ENCODE data around the gene ZNF26. TPM values are rescaled to one million over a fixed set of nuclear protein-coding genes. Genes with fewer than 3 reads are reported as not detected.
"Not testable (repeated sequence)": the region's sequence is repeated elsewhere in the genome, so short reads cannot be mapped to it uniquely, and the experiment has no call there.

Gene ZNF26, protein sequence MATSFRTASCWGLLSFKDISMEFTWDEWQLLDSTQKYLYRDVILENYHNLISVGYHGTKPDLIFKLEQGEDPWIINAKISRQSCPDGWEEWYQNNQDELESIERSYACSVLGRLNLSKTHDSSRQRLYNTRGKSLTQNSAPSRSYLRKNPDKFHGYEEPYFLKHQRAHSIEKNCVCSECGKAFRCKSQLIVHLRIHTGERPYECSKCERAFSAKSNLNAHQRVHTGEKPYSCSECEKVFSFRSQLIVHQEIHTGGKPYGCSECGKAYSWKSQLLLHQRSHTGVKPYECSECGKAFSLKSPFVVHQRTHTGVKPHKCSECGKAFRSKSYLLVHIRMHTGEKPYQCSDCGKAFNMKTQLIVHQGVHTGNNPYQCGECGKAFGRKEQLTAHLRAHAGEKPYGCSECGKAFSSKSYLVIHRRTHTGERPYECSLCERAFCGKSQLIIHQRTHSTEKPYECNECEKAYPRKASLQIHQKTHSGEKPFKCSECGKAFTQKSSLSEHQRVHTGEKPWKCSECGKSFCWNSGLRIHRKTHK
- polyA plus RNA-seq (2012; ENCODE audit: low read depth, missing spikeins), result 8.2 TPM

DNA sequence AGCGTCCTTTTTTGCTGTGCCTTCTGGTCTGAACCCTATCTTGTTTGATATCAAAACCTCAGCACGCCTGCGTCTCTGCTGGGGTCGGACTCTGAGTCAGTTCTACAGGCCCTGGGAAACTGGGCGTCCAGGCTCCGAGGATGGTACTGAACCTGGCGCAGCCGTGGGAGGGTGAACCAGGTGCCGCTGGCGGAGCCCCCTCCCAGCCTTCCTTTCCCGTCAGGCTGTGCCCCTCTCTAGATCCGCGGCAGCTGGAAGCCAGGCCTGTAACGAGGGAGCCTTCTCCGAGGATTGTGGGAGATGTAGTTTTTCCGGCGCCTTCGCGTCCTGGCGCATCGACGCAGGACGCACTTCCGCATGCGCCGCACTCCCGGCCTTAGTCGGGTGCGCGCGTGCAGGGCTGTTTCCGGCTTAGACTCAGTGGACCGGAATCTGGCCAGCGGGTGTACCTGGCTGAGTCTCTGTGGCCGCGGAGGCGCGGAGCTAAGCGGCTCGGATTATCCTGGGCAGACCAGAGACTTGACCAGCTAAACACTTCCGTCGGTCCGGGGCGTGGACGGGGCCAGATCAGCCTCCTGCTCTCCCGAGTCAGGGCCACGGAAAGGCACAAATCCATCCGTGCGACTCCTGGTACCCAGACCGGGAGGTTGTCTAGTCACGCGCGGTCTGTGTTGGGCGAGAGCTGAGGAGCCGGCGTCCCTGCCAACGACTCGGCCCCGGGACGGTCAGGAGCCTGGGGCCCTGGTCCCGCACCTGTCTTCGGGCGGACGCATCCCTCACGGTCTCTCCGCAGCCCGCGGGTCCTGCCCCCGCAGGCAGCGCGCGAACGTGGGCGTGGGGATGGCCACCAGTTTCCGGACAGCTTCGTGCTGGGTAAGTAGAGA, at the start of gene ZNF26:
ZNF26 (plus strand) TSS at position 367 of the 884 bp plus-strand sequence; CDS start at position 841, 474 bp downstream.
- DNase-seq (ENCODE audit: insufficient read length, low spot score) (peak; percentile 87), FAIRE-seq (peak; percentile 100)
- peak; percentile 94 for TF ChIP-seq POLR2AphosphoS5 (IDR thresholded peaks at IDR 0.05; ENCODE audit: low read depth, low read length)
- TF ChIP-seq POLR2A (IDR thresholded peaks at IDR 0.05; ENCODE audit: low read depth, low read length), result peak; percentile 92
- TF ChIP-seq TAF1 (IDR thresholded peaks at IDR 0.05; ENCODE audit: low read depth, low read length), result peak; percentile 92
- peak; percentile 76; the same call in 1 of the 2 replicates for TF ChIP-seq POU2F2 (IDR thresholded peaks at IDR 0.05; ENCODE audit: low read depth, low read length)
- TF ChIP-seq PAX5 (IDR thresholded peaks at IDR 0.05; ENCODE audit: insufficient read depth, low read length, severe bottlenecking), result peak; percentile 92
- TF ChIP-seq SPI1 (IDR thresholded peaks at IDR 0.05; ENCODE audit: low read depth, low read length), result peak; percentile 52

DNA sequence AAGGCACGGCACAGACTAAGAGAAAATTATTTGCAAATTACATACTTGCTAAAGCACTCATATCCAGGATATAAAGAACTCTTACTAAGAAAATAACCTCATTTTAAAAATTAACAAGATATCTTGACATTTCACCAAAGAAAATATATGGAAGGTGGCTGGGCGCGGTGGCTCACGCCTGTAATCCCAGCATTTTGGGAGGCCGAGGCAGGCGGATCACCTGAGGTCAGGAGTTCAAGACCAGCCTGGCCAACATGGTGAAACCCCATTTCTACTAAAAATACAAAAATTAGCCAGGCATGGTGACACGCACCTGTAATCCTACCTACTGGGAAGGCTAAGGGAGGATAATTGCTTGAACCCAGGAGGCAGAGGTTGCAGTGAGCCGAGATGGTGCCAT, 49.2 kb upstream of the ZNF26 start:
- DNase-seq (ENCODE audit: insufficient read length, low spot score); FAIRE-seq: not testable (repeated sequence)

DNA sequence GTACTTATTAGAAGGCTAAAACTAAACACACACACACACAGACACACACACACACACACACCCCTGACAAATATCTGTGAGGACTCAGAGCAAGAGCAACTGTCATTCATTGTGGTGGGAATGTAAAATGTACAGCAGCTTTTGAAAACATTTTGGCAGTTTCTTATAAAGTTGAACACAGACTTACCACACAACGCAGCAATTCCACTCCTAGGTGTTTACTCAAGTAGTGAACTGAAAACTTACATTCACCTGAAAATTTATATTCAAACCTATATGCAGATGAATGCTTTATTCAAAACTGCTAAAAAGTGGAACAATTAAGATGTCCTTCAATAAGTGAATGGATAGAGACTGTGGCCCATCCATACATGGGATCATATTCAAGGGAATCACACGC, 48.7 kb upstream of the ZNF26 start:
- FAIRE-seq (no peak), DNase-seq (ENCODE audit: insufficient read length, low spot score) (no peak)

DNA sequence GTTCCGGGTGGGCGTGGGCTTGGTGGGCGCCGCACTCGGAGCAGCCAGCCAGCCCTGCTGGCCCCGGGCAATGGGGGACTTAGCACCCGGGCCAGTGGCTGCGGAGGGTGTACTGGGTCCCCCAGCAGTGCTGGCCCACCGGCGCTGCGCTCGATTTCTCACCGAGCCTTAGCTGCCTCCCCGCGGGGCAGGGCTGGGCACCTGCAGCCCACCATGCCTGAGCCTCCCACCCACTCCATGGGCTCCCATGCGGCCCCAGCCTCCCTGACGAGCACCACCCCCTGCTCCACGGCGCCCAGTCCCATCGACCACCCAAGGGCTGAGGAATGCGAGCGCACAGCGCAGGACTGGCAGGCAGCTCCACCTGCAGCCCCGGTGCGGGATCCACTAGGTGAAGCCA, 47.4 kb upstream of the ZNF26 start:
- not testable (repeated sequence) for DNase-seq (ENCODE audit: insufficient read length, low spot score); FAIRE-seq

More for the DNA sequence above, 48.7 kb upstream of the ZNF26 start:
- TF ChIP-seq PAX5 (IDR thresholded peaks at IDR 0.05; ENCODE audit: insufficient read depth, low read length, severe bottlenecking) (no peak), POLR2AphosphoS5 (IDR thresholded peaks at IDR 0.05; ENCODE audit: low read depth, low read length) (no peak), POU2F2 (IDR thresholded peaks at IDR 0.05; ENCODE audit: low read depth, low read length) (no peak), TAF1 (IDR thresholded peaks at IDR 0.05; ENCODE audit: low read depth, low read length) (no peak), SPI1 (IDR thresholded peaks at IDR 0.05; ENCODE audit: low read depth, low read length) (no peak), POLR2A (IDR thresholded peaks at IDR 0.05; ENCODE audit: low read depth, low read length) (no peak)

DNA sequence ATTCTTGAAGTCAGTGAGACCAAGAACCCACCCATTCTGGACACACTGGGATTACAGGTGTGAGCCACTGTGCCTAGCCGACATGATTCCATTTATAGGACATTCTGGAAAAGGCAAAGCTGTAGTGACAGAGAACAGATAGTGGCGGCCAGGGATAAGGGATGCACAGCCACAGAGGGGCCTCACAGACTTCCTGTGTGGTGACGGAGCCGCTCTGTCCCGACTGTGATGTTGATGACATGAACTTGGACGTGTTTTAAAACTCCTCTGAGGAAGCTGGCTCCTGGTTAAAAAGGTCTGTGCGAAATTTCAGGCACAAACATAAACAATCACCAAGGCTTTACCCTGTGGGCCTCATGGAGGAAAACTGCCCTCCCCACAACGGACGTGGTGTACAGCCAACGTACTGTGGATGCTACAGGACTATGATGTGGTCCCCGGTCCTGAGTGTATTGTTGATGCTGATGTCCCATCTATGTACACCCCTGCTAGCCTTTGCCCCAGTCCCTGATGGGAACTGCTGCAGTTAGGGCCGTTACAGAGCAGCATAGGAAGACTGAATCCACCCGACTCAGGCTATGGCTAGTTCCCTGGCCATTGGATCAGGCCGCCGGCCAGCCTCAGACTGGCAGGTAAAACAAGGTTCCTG, 46.0 kb upstream of the ZNF26 start:
- DNase-seq (ENCODE audit: insufficient read length, low spot score) (no peak), FAIRE-seq (no peak)
- TF ChIP-seq SPI1 (IDR thresholded peaks at IDR 0.05; ENCODE audit: low read depth, low read length) (no peak), POLR2AphosphoS5 (IDR thresholded peaks at IDR 0.05; ENCODE audit: low read depth, low read length) (no peak), TAF1 (IDR thresholded peaks at IDR 0.05; ENCODE audit: low read depth, low read length) (no peak)

DNA sequence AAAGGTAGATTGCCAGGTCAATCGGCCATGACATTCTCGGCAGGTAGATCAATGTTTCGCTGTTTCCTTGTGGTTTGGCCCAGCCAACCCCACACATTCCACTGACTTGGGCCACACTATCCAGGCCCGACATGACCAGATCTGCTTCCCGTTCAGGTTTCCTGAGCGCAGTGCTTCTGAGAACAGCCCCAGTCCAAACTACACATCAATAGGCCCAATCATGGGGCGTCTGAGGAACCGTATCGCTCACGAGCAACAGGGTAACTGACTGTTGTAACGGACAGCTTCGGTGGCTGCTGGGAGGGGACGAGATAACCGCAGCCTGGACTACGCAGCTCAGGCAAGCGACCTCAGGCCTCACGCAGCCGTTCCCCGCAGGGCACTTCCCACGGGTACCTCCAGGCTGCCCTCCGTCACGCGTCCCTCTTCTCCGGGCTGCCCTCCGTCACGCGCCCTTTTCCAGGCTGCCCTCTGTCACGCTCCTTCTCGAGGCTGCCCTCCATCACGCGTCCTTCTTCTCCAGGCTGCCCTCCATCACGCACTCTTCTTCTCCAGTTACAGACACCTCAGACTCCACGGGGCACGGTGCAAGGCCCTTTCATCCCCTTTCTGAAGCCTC, 44.7 kb upstream of the ZNF26 start:
- DNase-seq (ENCODE audit: insufficient read length, low spot score) (no peak), FAIRE-seq (no peak)
- TF ChIP-seq PAX5 (IDR thresholded peaks at IDR 0.05; ENCODE audit: insufficient read depth, low read length, severe bottlenecking) (no peak), POU2F2 (IDR thresholded peaks at IDR 0.05; ENCODE audit: low read depth, low read length) (no peak), POLR2AphosphoS5 (IDR thresholded peaks at IDR 0.05; ENCODE audit: low read depth, low read length) (no peak), POLR2A (IDR thresholded peaks at IDR 0.05; ENCODE audit: low read depth, low read length) (no peak), TAF1 (IDR thresholded peaks at IDR 0.05; ENCODE audit: low read depth, low read length) (no peak), SPI1 (IDR thresholded peaks at IDR 0.05; ENCODE audit: low read depth, low read length) (no peak)

DNA sequence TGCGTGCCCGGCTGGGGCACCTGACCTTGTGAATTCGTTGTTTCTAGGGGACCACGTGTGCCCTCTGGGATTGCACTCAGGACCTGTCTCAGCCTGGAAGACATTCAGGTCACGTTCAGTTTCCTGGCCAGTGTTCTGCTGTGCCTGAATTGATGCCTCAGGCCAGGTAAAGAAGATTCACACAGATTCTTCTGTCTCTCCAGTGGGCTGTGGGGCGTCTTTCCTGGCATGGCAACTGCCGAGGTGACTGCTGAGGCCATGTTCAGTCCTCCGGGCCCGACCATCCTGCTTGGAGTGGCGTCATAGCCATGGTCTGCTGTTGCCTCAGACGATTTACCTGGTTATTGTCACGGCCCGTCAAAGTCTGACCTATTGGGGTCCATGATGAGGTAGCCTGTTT, 43.6 kb upstream of the ZNF26 start:
- FAIRE-seq (no peak), DNase-seq (ENCODE audit: insufficient read length, low spot score) (no peak)
- TF ChIP-seq PAX5 (IDR thresholded peaks at IDR 0.05; ENCODE audit: insufficient read depth, low read length, severe bottlenecking), result no peak
- TF ChIP-seq POLR2A (IDR thresholded peaks at IDR 0.05; ENCODE audit: low read depth, low read length), result no peak
- TF ChIP-seq POLR2AphosphoS5 (IDR thresholded peaks at IDR 0.05; ENCODE audit: low read depth, low read length), result no peak
- TF ChIP-seq POU2F2 (IDR thresholded peaks at IDR 0.05; ENCODE audit: low read depth, low read length), result no peak
- no peak for TF ChIP-seq TAF1 (IDR thresholded peaks at IDR 0.05; ENCODE audit: low read depth, low read length)
- TF ChIP-seq SPI1 (IDR thresholded peaks at IDR 0.05; ENCODE audit: low read depth, low read length), result no peak

DNA sequence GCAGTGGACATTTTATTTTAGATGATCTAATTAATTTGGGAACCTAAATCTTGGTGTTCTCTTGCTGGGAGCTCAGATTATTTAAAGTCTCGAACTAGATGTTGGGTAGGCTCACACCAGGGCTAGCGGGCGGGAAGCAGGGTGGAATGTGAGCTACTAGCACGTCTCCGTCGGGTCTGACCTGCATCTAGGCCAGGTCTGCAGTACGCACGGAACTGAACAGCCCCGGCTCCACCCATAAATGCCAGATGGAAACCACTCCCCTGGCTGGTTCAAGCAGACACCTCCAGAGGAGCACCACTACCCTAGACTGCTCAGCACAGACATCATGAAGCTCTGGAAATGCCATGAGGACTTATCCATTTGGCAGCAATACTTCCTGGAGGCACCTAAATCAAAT, 40.4 kb upstream of the ZNF26 start:
- FAIRE-seq (no peak), DNase-seq (ENCODE audit: insufficient read length, low spot score) (no peak)
- TF ChIP-seq POU2F2 (IDR thresholded peaks at IDR 0.05; ENCODE audit: low read depth, low read length) (no peak), SPI1 (IDR thresholded peaks at IDR 0.05; ENCODE audit: low read depth, low read length) (no peak), POLR2A (IDR thresholded peaks at IDR 0.05; ENCODE audit: low read depth, low read length) (no peak), TAF1 (IDR thresholded peaks at IDR 0.05; ENCODE audit: low read depth, low read length) (no peak), PAX5 (IDR thresholded peaks at IDR 0.05; ENCODE audit: insufficient read depth, low read length, severe bottlenecking) (no peak), POLR2AphosphoS5 (IDR thresholded peaks at IDR 0.05; ENCODE audit: low read depth, low read length) (no peak)

DNA sequence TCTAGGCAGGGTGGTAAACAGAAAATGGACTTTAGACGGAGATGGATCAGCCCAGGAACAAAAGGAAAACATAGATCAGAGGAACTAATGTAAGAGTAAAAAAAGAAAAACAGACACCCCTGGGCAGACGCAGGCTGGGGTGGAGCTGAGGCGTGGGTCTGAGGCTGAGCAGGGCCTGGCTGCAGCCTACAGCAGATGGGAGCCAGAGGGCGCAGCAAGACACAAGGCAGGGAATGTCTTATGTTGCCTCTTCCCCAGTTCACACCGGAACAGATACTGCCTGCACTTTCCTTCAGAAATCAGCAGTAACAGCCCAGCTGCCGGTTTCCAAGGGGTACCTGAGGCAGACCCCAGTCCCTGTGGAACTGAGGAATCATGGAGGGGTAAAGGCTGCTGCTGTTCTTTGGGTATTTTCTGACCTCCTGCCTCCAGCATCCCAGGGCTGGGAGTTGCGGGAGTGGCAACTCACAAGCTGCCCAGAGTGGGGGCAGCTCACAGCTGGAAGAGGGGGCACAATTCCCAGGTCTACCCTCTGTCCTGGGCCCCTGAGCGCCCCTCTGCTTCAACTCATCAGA, 39.8 kb upstream of the ZNF26 start:
- DNase-seq (ENCODE audit: insufficient read length, low spot score) (no peak), FAIRE-seq (no peak)
- TF ChIP-seq SPI1 (IDR thresholded peaks at IDR 0.05; ENCODE audit: low read depth, low read length) (no peak), POLR2A (IDR thresholded peaks at IDR 0.05; ENCODE audit: low read depth, low read length) (no peak), POU2F2 (IDR thresholded peaks at IDR 0.05; ENCODE audit: low read depth, low read length) (no peak)

All from GM12891 (cell line).